Type B pancreatic cell (in vitro differentiated cells): ENCODE data around the gene MRPL18. TPM values are rescaled to one million over a fixed set of nuclear protein-coding genes. Genes with fewer than 3 reads are reported as not detected.
"Not testable (repeated sequence)": the region's sequence is repeated elsewhere in the genome, so short reads cannot be mapped to it uniquely, and the experiment has no call there.

Source experiments
- DNase-seq: peaks from one replicate; pipeline ENCODE4 v3.0.0; 2021; ENCODE audit warnings: mixed read lengths; ENCODE audit not compliant: unreplicated experiment; ENCODE audit errors: extremely low spot score
- H3K27ac Mint-ChIP-seq: 2 replicates; pipeline ENCODE4 v1.8.0; 2021; ENCODE audit warnings: mild to moderate bottlenecking, mixed read lengths
- H3K27me3 Mint-ChIP-seq: 2 replicates; pipeline ENCODE4 v1.8.0; 2021; ENCODE audit warnings: mixed read lengths
- H3K36me3 Mint-ChIP-seq: 2 replicates; pipeline ENCODE4 v1.8.0; 2021; ENCODE audit warnings: mixed read lengths
- H3K4me1 Mint-ChIP-seq: one replicate; pipeline ENCODE4 v1.8.0; 2021; ENCODE audit warnings: mixed read lengths; ENCODE audit not compliant: unreplicated experiment
- H3K4me3 Mint-ChIP-seq: 2 replicates; pipeline ENCODE4 v1.8.0; 2021; ENCODE audit warnings: mild to moderate bottlenecking, mixed read lengths
- H3K9me3 Mint-ChIP-seq: 2 replicates; pipeline ENCODE4 v1.8.0; 2021; ENCODE audit warnings: mixed read lengths
- total RNA-seq: library from RNA; stranded (reverse); gene quantifications from 2 replicates; pipeline ENCODE4 v1.2.1, GENCODE V29; 2021; ENCODE audit warnings: low replicate concordance
- TF ChIP-seq, protein P1 (sequence below): fragments of 200-600 bp; sonication (generic); conservative IDR thresholded peaks from 2 replicates; pipeline ENCODE4 v1.5.0; 2021; ENCODE audit warnings: antibody characterized with exemption, mild to moderate bottlenecking

Gene MRPL18
- total RNA-seq, 1 donor from 2014 or later: 59.1 TPM

DNA sequence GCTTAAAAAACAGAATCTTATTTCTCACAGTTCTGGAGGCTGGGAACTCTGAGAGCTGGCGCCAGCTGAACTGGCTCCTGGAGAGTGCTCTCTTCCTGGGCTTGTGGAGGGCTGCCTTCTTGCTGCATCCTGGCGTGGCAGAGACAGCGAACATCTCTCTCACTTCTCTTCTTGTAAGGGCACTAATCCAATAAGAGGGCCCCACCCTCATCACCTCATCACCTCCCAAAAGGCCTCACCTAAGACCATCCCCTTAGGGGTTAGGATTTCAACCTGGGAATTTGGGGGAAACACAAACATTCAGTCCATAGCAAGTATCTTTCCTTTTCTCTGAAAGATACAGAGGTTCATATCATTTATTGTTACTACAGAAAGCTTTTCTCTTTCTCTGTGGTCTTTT lies 33.7 kb downstream of the MRPL18 start:
- DNase-seq: no peak
- H3K9me3 Mint-ChIP-seq: no peaks in the 10 kb centered on the region
- TF ChIP-seq, protein P1, sequence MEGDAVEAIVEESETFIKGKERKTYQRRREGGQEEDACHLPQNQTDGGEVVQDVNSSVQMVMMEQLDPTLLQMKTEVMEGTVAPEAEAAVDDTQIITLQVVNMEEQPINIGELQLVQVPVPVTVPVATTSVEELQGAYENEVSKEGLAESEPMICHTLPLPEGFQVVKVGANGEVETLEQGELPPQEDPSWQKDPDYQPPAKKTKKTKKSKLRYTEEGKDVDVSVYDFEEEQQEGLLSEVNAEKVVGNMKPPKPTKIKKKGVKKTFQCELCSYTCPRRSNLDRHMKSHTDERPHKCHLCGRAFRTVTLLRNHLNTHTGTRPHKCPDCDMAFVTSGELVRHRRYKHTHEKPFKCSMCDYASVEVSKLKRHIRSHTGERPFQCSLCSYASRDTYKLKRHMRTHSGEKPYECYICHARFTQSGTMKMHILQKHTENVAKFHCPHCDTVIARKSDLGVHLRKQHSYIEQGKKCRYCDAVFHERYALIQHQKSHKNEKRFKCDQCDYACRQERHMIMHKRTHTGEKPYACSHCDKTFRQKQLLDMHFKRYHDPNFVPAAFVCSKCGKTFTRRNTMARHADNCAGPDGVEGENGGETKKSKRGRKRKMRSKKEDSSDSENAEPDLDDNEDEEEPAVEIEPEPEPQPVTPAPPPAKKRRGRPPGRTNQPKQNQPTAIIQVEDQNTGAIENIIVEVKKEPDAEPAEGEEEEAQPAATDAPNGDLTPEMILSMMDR: no peak
- H3K4me3 Mint-ChIP-seq: no peak overlapping the region
- H3K27ac Mint-ChIP-seq: no peak overlapping the region
- no peaks in the 10 kb centered on the region for H3K4me1 Mint-ChIP-seq
- H3K27me3 Mint-ChIP-seq: peaks cover 19% of the 10 kb centered on the region
- H3K36me3 Mint-ChIP-seq: no peaks in the 10 kb centered on the region

DNA sequence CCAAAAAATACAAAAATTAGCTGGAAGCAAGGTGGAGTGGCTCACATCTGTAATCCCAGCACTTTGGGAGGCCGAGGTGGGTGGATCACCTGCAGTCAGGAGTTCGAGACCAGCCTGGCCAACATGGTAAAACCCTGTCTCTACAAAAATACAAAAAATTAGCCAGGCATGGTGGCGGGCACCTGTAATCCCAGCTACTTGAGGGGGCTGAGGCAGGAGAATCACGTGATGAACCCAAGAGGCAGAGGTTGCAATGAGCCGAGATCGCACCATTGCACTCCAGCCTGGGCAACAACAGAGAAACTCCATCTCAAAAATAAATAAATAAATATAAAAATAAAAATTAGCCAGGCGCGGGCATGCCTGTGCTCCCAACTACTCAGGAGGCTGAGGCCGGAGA lies 34.4 kb downstream of the MRPL18 start:
- H3K4me1 Mint-ChIP-seq, H3K4me3 Mint-ChIP-seq, H3K9me3 Mint-ChIP-seq, H3K36me3 Mint-ChIP-seq, DNase-seq, H3K27ac Mint-ChIP-seq: not testable (repeated sequence)
- H3K27me3 Mint-ChIP-seq: peaks cover 15% of the 10 kb centered on the region

DNA sequence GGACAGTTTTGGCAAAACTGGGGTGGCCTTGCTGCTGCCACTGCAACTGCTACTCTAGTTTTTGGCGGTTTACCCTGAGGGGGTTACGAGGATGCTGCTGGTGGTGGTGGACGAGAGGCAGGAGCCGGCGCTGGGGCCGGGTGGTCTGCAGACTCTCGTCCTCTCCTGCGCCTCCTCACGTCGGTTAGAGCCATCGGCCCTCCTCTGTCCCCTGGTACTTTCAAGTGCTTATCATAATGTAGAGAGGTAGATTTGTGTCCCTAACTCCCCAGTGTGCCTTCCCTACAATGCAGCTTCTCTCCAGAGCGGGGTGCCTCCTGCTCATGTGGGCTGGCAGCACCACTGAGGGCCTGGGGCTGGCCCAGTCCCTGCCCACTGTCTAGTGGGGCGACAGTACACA lies 35.7 kb downstream of the MRPL18 start:
- Mint-ChIP-seq H3K4me3 (no peak overlapping the region), H3K4me1 (peaks cover 4% of the 10 kb centered on the region), H3K9me3 (no peaks in the 10 kb centered on the region), H3K27me3 (peaks cover 13% of the 10 kb centered on the region), H3K36me3 (no peaks in the 10 kb centered on the region), H3K27ac (no peak overlapping the region)
- TF ChIP-seq, protein P1: no peak
- DNase-seq: no peak

DNA sequence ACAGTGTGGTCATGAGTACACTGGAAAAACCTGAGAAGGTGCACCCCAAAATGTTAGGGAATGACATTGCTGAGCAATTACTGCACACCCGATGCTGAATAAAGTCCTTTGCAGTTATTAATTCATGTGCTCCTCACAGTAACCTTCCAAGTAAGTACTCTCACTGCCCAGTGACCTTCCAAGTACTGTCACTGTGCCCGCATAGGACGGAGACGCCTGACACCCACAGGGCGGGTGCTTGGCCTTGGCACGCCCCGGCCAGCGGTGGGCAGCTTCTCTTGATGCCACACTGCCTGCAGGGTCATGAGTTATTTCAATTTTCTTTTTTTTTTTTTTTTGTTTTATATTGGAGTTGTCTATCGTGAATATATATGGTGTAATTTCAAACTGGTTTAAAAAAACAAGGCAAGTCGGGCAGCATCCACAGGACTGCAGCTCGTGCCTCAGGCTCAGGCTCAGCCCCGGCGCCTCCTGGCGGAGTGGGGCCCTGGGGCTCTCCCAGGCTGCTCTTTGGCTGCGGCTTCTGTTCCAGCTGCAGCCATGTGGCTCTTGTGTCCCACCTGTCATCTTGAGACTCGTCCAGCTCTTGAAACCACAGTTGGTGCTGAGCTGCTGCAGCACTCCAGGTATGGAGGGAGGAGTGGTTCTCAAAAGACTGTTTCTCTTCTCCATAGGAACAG lies 36.8 kb downstream of the MRPL18 start:
- H3K9me3 Mint-ChIP-seq: no peaks in the 10 kb centered on the region
- peaks cover 4% of the 10 kb centered on the region for H3K4me1 Mint-ChIP-seq
- TF ChIP-seq, protein P1: no peak

DNA sequence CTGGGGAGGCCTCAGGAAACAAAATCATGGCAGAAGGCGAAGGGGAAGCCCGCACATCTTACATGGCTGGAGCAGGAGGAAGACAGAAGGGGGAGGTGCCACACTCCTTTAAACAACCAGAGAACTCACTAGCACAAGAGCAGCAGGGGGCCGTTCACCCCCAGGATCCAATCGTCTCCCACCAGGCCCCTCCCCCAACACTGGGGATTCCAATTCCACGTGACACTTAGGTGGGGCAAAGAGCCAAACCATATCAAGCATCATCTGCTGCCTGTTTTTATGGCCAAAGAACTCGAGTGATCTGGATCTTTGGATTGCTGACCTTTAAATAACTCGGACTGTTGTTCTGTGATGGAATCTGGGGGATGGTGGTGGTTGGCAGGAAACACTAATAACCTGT lies 37.8 kb downstream of the MRPL18 start:
- DNase-seq: no peak
- TF ChIP-seq, protein P1: no peak
- no peaks in the 10 kb centered on the region for H3K9me3 Mint-ChIP-seq
- H3K27me3 Mint-ChIP-seq: peaks cover 11% of the 10 kb centered on the region
- no peaks in the 10 kb centered on the region for H3K36me3 Mint-ChIP-seq
- H3K4me1 Mint-ChIP-seq: peaks cover 4% of the 10 kb centered on the region
- H3K27ac Mint-ChIP-seq: no peak overlapping the region
- H3K4me3 Mint-ChIP-seq: no peak overlapping the region

More for the DNA sequence above, 36.8 kb downstream of the MRPL18 start:
- Mint-ChIP-seq H3K4me3 (no peak overlapping the region), H3K27me3 (peaks cover 16% of the 10 kb centered on the region), H3K36me3 (no peaks in the 10 kb centered on the region), H3K27ac (no peak overlapping the region)
- no peak for DNase-seq

DNA sequence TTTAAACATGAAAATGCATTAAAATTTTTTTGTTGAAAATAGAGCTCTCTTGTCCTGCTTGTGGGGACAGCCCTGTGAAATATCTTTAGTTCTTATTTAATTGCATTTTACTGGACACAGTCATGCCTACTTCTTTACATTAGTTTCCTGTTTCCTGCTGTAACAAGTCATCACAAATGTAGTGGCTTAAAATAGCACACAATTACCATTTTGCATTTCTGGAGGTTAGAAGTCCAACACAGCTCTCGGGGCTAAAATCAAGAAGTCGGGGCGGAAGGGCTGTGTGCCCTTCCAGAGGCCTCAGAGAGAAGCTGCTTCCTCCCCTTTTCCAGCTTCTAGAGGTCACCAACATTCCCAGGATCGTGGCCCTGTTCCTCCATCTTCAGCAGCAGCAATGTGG lies 39.3 kb downstream of the MRPL18 start:
- DNase-seq: no peak
- Mint-ChIP-seq H3K36me3 (no peaks in the 10 kb centered on the region), H3K4me1 (peaks cover 4% of the 10 kb centered on the region), H3K4me3 (no peak overlapping the region), H3K9me3 (no peaks in the 10 kb centered on the region), H3K27me3 (peaks cover 10% of the 10 kb centered on the region), H3K27ac (no peak overlapping the region)
- TF ChIP-seq, protein P1: no peak
